Keratinocyte (primary cell): Measurements from ENCODE around the gene CNTNAP2. TPM values are rescaled to one million over a fixed set of nuclear protein-coding genes. Genes with fewer than 3 reads are reported as not detected.

ENCODE experiments used
- DNase-seq: peaks from one replicate; pipeline ENCODE4 v3.0.0-alpha.2; 2011; ENCODE audit warnings: low read depth, missing footprints, low spot score
- FAIRE-seq: peaks from 2 replicates; lab custom pipeline; 2011; peaks lifted over from hg19 to GRCh38; lab: Jason Lieb, UNC
- H2AFZ ChIP-seq: 2 replicates; pipeline ENCODE4 v1.6.0; 2012; ENCODE audit warnings: low read length, control low read depth, inconsistent platforms; ENCODE audit not compliant: control insufficient read depth
- H3K27ac ChIP-seq: 2 replicates; pipeline ENCODE4 v1.5.1; 2011; ENCODE audit warnings: low read length; ENCODE audit not compliant: control insufficient read depth, insufficient read depth
- H3K27me3 ChIP-seq: 3 replicates; pipeline ENCODE4 v1.6.0; 2011; ENCODE audit warnings: low read length; ENCODE audit not compliant: control insufficient read depth, insufficient read depth; ENCODE audit errors: extremely low read depth
- H3K36me3 ChIP-seq, 2 experiments: 2 replicates in 1 of 2; 3 replicates in 1 of 2; pipeline ENCODE4 v1.5.1; 2011; ENCODE audit warnings: low read length in 2 of 2, mild to moderate bottlenecking in 1 of 2; ENCODE audit not compliant: control insufficient read depth in 2 of 2, insufficient read depth in 2 of 2; ENCODE audit errors: extremely low read depth in 1 of 2
- H3K4me1 ChIP-seq: 3 replicates; pipeline ENCODE4 v1.5.1; 2011; ENCODE audit warnings: low read length; ENCODE audit not compliant: control insufficient read depth, insufficient read depth; ENCODE audit errors: extremely low read depth
- H3K4me2 ChIP-seq: 3 replicates; pipeline ENCODE4 v1.6.0; 2011; ENCODE audit warnings: low read depth, low read length; ENCODE audit not compliant: control insufficient read depth, insufficient read depth; ENCODE audit errors: extremely low read depth
- H3K4me3 ChIP-seq, 3 experiments: fragments of 200-600 bp in 1 of 3; sonication (generic) in 1 of 3; 2 replicates in 2 of 3; 3 replicates in 1 of 3; pipeline ENCODE4 v1.5.1; 2011 to 2016; ENCODE audit warnings: low read length in 3 of 3, mild to moderate bottlenecking in 3 of 3, control low read depth in 2 of 3, inconsistent platforms in 1 of 3, low read depth in 1 of 3, mixed read lengths in 1 of 3, mixed run types in 1 of 3, moderate library complexity in 1 of 3; ENCODE audit not compliant: control insufficient read depth in 2 of 3, insufficient read depth in 2 of 3; ENCODE audit errors: extremely low read depth in 1 of 3
- H3K79me2 ChIP-seq: 2 replicates; pipeline ENCODE4 v1.6.0; 2012; ENCODE audit warnings: low read length; ENCODE audit not compliant: control insufficient read depth, insufficient read depth
- H3K9ac ChIP-seq: 3 replicates; pipeline ENCODE4 v1.6.0; 2011; ENCODE audit warnings: low read length; ENCODE audit not compliant: control insufficient read depth, insufficient read depth; ENCODE audit errors: extremely low read depth
- H3K9me1 ChIP-seq: 3 replicates; pipeline ENCODE4 v1.6.0; 2011; ENCODE audit warnings: low read length; ENCODE audit not compliant: control insufficient read depth, insufficient read depth; ENCODE audit errors: extremely low read depth
- H3K9me3 ChIP-seq: 2 replicates; pipeline ENCODE4 v1.5.1; 2012; ENCODE audit warnings: low read depth, low read length; ENCODE audit not compliant: control insufficient read depth
- H4K20me1 ChIP-seq: 3 replicates; pipeline ENCODE4 v1.6.0; 2011; ENCODE audit warnings: low read length; ENCODE audit not compliant: control insufficient read depth, insufficient read depth; ENCODE audit errors: extremely low read depth
- EZH2 ChIP-seq: IDR thresholded peaks from one replicate; pipeline ENCODE4 v1.6.1; 2012; ENCODE audit warnings: inconsistent platforms, mild to moderate bottlenecking, low read length, moderate library complexity
- dilution Hi-C: fragments of 300-500 bp; cut with MboI; formaldehyde crosslinking; loops from one replicate; pipeline ENCODE4 v1.7.0; 2020; ENCODE audit warnings: low sequenced_read_pairs; ENCODE audit not compliant: extremely low pct_ligation_motif_present
- polyA plus RNA-seq, 5 experiments: library from polyadenylated mRNA; depleted of rRNA in 3 of 5; stranded (reverse) in 3 of 5; stranded (forward) in 1 of 5; unstranded in 1 of 5; fragments of >200 nt; gene quantifications; 1 replicate in 1 of 5; 2 replicates in 3 of 5; 3 replicates in 1 of 5; pipeline versions ENCODE4 v1.2.1 to v1.2.3, GENCODE V29; 2011 to 2012; ENCODE audit warnings: missing spikeins in 2 of 5, low read depth in 1 of 5, low replicate concordance in 1 of 5
- TF ChIP-seq, protein P1 (sequence below), 3 experiments: IDR thresholded peaks in 1 of 3; conservative IDR thresholded peaks in 1 of 3; optimal IDR thresholded peaks in 1 of 3; 2 replicates in 2 of 3; 3 replicates in 1 of 3; pipeline versions ENCODE3 to v1.5.1; 2011; ENCODE audit warnings: low read length in 3 of 3, mild to moderate bottlenecking in 3 of 3, moderate library complexity in 2 of 3, control low read depth in 1 of 3, inconsistent platforms in 1 of 3; ENCODE audit not compliant: insufficient read depth in 2 of 3; ENCODE audit errors: extremely low read depth in 1 of 3

Gene CNTNAP2
- polyA plus RNA-seq, 1 donor (not counting 4 experiments of a cell fraction or from before 2014, with no cell fraction given), result 1.4 TPM

DNA sequence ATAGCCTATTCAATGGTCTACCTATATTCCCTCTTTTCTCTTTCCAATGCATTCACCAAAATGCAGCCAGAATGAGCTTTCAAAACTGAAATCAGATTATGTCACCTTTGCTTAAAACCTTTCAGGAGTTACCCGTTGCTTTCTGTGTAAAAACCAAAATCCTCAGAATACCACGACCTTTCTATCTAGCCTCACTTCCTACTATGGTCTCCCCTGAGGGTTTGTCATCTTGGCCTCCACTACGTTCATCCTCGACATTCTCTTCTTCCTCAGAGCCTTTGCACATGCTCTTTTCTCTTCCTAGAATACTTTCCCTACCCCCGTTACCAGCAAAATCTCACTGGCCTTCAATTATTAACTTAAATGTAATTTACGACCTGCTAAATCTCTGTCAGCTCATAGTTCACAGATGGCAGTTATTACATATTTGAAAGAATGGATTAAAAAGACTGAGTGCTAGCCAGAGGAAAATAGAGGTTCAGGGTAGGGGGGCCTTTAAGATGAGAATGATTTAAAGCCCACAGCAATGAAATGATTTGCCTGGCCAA is 2093.1 kb downstream of the CNTNAP2 start:
- no peak for FAIRE-seq
- dilution Hi-C loops, result no loop called here

GRCh38 chr7:148210804-148211325 is 2094.3 kb downstream of the CNTNAP2 start:
- no peak overlapping the region for H3K27ac ChIP-seq
- no peaks in the 10 kb centered on the region for H3K9me1 ChIP-seq
- DNase-seq (no peak), FAIRE-seq (no peak)
- no peaks in the 10 kb centered on the region for H3K36me3 ChIP-seq
- no peak overlapping the region for H3K4me3 ChIP-seq
- no peak overlapping the region for H2AFZ ChIP-seq
- peaks cover 1% of the 10 kb centered on the region for H3K9me3 ChIP-seq
- H3K4me2 ChIP-seq, result no peak overlapping the region
- no peaks in the 10 kb centered on the region for H4K20me1 ChIP-seq
- TF ChIP-seq EZH2, result no peak
- TF ChIP-seq, protein P1, sequence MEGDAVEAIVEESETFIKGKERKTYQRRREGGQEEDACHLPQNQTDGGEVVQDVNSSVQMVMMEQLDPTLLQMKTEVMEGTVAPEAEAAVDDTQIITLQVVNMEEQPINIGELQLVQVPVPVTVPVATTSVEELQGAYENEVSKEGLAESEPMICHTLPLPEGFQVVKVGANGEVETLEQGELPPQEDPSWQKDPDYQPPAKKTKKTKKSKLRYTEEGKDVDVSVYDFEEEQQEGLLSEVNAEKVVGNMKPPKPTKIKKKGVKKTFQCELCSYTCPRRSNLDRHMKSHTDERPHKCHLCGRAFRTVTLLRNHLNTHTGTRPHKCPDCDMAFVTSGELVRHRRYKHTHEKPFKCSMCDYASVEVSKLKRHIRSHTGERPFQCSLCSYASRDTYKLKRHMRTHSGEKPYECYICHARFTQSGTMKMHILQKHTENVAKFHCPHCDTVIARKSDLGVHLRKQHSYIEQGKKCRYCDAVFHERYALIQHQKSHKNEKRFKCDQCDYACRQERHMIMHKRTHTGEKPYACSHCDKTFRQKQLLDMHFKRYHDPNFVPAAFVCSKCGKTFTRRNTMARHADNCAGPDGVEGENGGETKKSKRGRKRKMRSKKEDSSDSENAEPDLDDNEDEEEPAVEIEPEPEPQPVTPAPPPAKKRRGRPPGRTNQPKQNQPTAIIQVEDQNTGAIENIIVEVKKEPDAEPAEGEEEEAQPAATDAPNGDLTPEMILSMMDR (optimal IDR thresholded peaks at IDR 0.05 in 1 of 3, IDR thresholded peaks at IDR 0.05 in 1 of 3, conservative IDR thresholded peaks at IDR 0.05 in 1 of 3; ENCODE audit: extremely low read depth in 1 of 3, insufficient read depth in 2 of 3, low read length in 3 of 3), result no peak
- dilution Hi-C loops, result no loop called here
- no peaks in the 10 kb centered on the region for H3K79me2 ChIP-seq
- no peaks in the 10 kb centered on the region for H3K27me3 ChIP-seq
- H3K9ac ChIP-seq, result no peak overlapping the region
- no peaks in the 10 kb centered on the region for H3K4me1 ChIP-seq

More for the DNA sequence above, 2093.1 kb downstream of the CNTNAP2 start:
- H4K20me1 ChIP-seq, result no peaks in the 10 kb centered on the region
- H2AFZ ChIP-seq, result no peak overlapping the region
- H3K27ac ChIP-seq, result no peak overlapping the region
- H3K4me2 ChIP-seq, result no peak overlapping the region
- H3K9me3 ChIP-seq, result peaks cover 1% of the 10 kb centered on the region
- no peaks in the 10 kb centered on the region for H3K27me3 ChIP-seq
- no peaks in the 10 kb centered on the region for H3K4me1 ChIP-seq
- no peak for DNase-seq
- H3K79me2 ChIP-seq, result no peaks in the 10 kb centered on the region
- H3K36me3 ChIP-seq, result no peaks in the 10 kb centered on the region
- H3K9me1 ChIP-seq, result no peaks in the 10 kb centered on the region
- no peak overlapping the region for H3K4me3 ChIP-seq
- no peak for TF ChIP-seq EZH2
- H3K9ac ChIP-seq, result no peak overlapping the region
